PFSK-1 (cell line): ENCODE measurements around the gene AUTS2.

Source experiments
- FOXP2 ChIP-seq: optimal IDR thresholded peaks from 2 replicates; pipeline ENCODE3; 2011; ENCODE audit warnings: borderline replicate concordance, control low read depth, inconsistent platforms; ENCODE audit not compliant: insufficient read depth; ENCODE audit errors: extremely low read length, extremely low read depth
- POLR2AphosphoS5 ChIP-seq: IDR thresholded peaks from 2 replicates; pipeline ENCODE4 v1.6.1; 2012; ENCODE audit warnings: low read depth, mild to moderate bottlenecking, control low read depth, low read length, moderate library complexity
- SIN3A ChIP-seq: IDR thresholded peaks from 2 replicates; pipeline ENCODE4 v1.6.1; 2012; ENCODE audit warnings: mild to moderate bottlenecking, low read length, moderate library complexity, borderline replicate concordance; ENCODE audit not compliant: insufficient read depth
- TAF1 ChIP-seq: IDR thresholded peaks from 2 replicates; pipeline ENCODE4 v1.6.1; 2012; ENCODE audit warnings: low read length, control low read depth, borderline replicate concordance; ENCODE audit not compliant: insufficient read depth
- TF ChIP-seq, protein P1 (sequence below), 2 experiments: IDR thresholded peaks; 2 replicates each; pipeline versions ENCODE4 v1.6.1 to v1.8.0; 2011 to 2012; ENCODE audit warnings: low read depth in 2 of 2, low read length in 2 of 2, control low read depth in 1 of 2, inconsistent platforms in 1 of 2, mild to moderate bottlenecking in 1 of 2, moderate library complexity in 1 of 2; ENCODE audit not compliant: insufficient read depth in 1 of 2

AUTS2 gene

GRCh38 chr7:70299472-70299807 lies 701.2 kb downstream of the AUTS2 start:
- no peak for TF ChIP-seq SIN3A
- TF ChIP-seq, protein P1, sequence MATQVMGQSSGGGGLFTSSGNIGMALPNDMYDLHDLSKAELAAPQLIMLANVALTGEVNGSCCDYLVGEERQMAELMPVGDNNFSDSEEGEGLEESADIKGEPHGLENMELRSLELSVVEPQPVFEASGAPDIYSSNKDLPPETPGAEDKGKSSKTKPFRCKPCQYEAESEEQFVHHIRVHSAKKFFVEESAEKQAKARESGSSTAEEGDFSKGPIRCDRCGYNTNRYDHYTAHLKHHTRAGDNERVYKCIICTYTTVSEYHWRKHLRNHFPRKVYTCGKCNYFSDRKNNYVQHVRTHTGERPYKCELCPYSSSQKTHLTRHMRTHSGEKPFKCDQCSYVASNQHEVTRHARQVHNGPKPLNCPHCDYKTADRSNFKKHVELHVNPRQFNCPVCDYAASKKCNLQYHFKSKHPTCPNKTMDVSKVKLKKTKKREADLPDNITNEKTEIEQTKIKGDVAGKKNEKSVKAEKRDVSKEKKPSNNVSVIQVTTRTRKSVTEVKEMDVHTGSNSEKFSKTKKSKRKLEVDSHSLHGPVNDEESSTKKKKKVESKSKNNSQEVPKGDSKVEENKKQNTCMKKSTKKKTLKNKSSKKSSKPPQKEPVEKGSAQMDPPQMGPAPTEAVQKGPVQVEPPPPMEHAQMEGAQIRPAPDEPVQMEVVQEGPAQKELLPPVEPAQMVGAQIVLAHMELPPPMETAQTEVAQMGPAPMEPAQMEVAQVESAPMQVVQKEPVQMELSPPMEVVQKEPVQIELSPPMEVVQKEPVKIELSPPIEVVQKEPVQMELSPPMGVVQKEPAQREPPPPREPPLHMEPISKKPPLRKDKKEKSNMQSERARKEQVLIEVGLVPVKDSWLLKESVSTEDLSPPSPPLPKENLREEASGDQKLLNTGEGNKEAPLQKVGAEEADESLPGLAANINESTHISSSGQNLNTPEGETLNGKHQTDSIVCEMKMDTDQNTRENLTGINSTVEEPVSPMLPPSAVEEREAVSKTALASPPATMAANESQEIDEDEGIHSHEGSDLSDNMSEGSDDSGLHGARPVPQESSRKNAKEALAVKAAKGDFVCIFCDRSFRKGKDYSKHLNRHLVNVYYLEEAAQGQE (IDR thresholded peaks at IDR 0.05; ENCODE audit: insufficient read depth in 1 of 2, low read depth in 2 of 2, low read length in 2 of 2): no peak
- no peak for TF ChIP-seq FOXP2
- no peak for TF ChIP-seq TAF1
- no peak for TF ChIP-seq POLR2AphosphoS5

- TF ChIP-seq TAF1: no peak
- TF ChIP-seq FOXP2: no peak
- TF ChIP-seq SIN3A: no peak
- TF ChIP-seq, protein P1 (IDR thresholded peaks at IDR 0.05; ENCODE audit: insufficient read depth in 1 of 2, low read depth in 2 of 2, low read length in 2 of 2): no peak
- TF ChIP-seq POLR2AphosphoS5: no peak
These were observed 703.5 kb downstream of the AUTS2 start for GRCh38 chr7:70301673-70302185.

DNA sequence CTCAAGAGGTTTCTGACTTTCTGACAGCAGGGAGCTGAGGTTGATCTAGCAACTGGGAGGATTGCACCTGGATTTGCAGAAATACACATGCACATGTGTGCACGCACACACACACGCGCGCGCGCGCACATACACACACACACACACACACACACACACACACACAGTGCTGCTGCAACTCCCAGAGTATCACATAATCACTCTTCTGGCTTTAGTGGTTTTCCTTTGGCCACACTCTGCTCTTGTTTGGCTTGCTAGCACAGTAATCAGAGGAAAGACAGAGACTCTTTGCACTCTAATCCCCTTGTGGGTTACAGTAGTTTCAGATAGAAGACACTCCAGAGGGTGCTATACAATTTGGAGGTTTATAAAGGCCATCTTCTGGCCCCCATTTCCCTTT lies 705.0 kb downstream of the AUTS2 start:
- TF ChIP-seq, protein P1 (IDR thresholded peaks at IDR 0.05; ENCODE audit: insufficient read depth in 1 of 2, low read depth in 2 of 2, low read length in 2 of 2): no peak
- TF ChIP-seq TAF1 (no peak), FOXP2 (no peak), POLR2AphosphoS5 (no peak)

DNA sequence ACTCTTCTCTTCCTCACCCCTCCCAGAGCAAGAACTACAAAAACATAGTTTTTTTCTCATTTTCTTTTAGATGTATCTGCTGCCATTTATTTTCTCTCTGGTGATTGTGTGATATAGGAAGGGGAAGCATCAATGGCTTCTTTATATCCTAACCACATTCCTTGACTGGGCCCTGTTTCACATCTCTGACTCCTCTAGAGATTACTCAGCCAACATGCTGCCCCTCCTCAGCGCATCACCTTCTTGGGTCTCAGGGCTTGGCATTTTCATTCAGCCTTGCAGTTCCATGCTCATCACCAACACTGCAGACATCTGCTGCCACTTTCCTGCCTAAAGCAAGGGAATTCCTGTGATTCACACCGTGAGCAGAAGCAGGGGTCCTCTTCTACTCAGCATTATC lies 705.5 kb downstream of the AUTS2 start:
- TF ChIP-seq SIN3A: no peak
- TF ChIP-seq, protein P1 (IDR thresholded peaks at IDR 0.05; ENCODE audit: insufficient read depth in 1 of 2, low read depth in 2 of 2, low read length in 2 of 2): no peak
- TF ChIP-seq FOXP2: no peak
- no peak for TF ChIP-seq POLR2AphosphoS5
- no peak for TF ChIP-seq TAF1

DNA sequence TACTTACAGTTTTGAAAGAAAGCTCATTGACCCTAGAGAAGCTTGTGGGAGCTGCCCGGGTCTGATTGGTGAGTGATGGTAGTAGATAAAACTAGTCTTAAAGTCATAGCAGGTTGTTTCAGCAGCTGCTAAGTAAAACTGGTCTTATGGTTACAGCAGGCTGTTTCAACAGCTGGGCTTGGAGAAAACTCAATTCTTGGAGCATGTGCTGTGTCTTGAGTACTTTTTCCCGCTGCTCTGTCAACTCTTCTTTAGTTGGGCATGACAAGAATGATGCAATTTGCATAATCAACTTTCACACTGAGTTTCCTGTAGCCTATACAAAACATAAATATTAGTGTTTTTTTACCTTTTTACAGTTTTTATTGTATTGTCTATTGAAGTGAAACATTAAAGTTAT lies 707.9 kb downstream of the AUTS2 start:
- TF ChIP-seq, protein P1 (IDR thresholded peaks at IDR 0.05; ENCODE audit: insufficient read depth in 1 of 2, low read depth in 2 of 2, low read length in 2 of 2): no peak
- no peak for TF ChIP-seq POLR2AphosphoS5
- no peak for TF ChIP-seq SIN3A
- TF ChIP-seq FOXP2: no peak
- TF ChIP-seq TAF1: no peak
